GM12878 (cell line): ENCODE data around the gene BTBD19. TPM values are rescaled to one million over a fixed set of nuclear protein-coding genes. Genes with fewer than 3 reads are reported as not detected.

Source experiments
- ATAC-seq: fragments of 200-7000 bp; cut with Tn5 transposase; 3 replicates; pipeline ENCODE4 v1.9.1; 2020; ENCODE audit warnings: mild to moderate bottlenecking, moderate library complexity
- Bru-seq: library from RNA; stranded (reverse); fragments of 400-500 nt; gene quantifications from one replicate; lab custom pipeline; 2021; lab: Mats Ljungman, UMichigan
- BruChase-seq, 2 experiments: library from RNA; stranded (reverse); fragments of 400-500 nt; gene quantifications; one replicate each; lab custom pipeline; 2021; lab: Mats Ljungman, UMichigan
- BruUV-seq: library from RNA; stranded (reverse); fragments of 400-500 nt; replicated peaks from 2 replicates; lab custom pipeline; 2021; lab: Mats Ljungman, UMichigan
- CTCF ChIA-PET: fragments of 300-600 bp; sonication (Branson Sonifier 250); formaldehyde crosslinking; extraction: SDS; loops from one replicate; lab custom pipeline; 2021; ENCODE audit warnings: inconsistent platforms; lab: Yijun Ruan, JAX
- POLR2A ChIA-PET: fragments of 350-600 bp; formaldehyde crosslinking; extraction: SDS; loops from one replicate; lab custom pipeline; 2021; ENCODE audit warnings: inconsistent platforms; lab: Charles Lee
- RAD21 ChIA-PET: fragments of 300-600 bp; sonication (Branson Sonifier 250); formaldehyde crosslinking; loops from one replicate; lab custom pipeline; 2023; ENCODE audit warnings: antibody characterized with exemption; ENCODE audit not compliant: unreplicated experiment; lab: Charles Lee
- SMC1A ChIA-PET: fragments of 300-600 bp; sonication (Branson Sonifier 250); formaldehyde crosslinking; loops from one replicate; lab custom pipeline; 2023; ENCODE audit not compliant: unreplicated experiment, uncharacterized antibody; lab: Charles Lee
- DNase-seq: peaks from one replicate; pipeline ENCODE4 v3.0.0-alpha.2; 2011; ENCODE audit warnings: low read depth, low spot score
- FAIRE-seq: peaks from 3 replicates; lab custom pipeline; 2011; peaks lifted over from hg19 to GRCh38; lab: Jason Lieb, UNC
- H2AFZ ChIP-seq: 2 replicates; pipeline ENCODE4 v1.6.0; 2011; ENCODE audit warnings: low read depth, low read length, control low read depth; ENCODE audit not compliant: control insufficient read depth
- H3K27ac ChIP-seq: 2 replicates; pipeline ENCODE4 v1.5.1; 2011; ENCODE audit warnings: control low read depth; ENCODE audit not compliant: control insufficient read depth, insufficient read depth
- H3K27me3 ChIP-seq, 2 experiments: replicated peaks in 1 of 2; 2 replicates each; pipeline versions ENCODE4 v1.6.0 to v1.6.1; 2011; ENCODE audit warnings: low read length in 1 of 2; ENCODE audit not compliant: control insufficient read depth in 2 of 2, insufficient read depth in 2 of 2
- H3K36me3 ChIP-seq, 2 experiments: 2 replicates each; pipeline ENCODE4 v1.5.1; 2011; ENCODE audit warnings: low read length in 1 of 2; ENCODE audit not compliant: control insufficient read depth in 2 of 2, insufficient read depth in 2 of 2
- H3K4me1 ChIP-seq: 2 replicates; pipeline ENCODE4 v1.6.1; 2011; ENCODE audit warnings: mild to moderate bottlenecking, low read length, moderate library complexity, mixed read lengths; ENCODE audit not compliant: control insufficient read depth, insufficient read depth
- H3K4me2 ChIP-seq: 2 replicates; pipeline ENCODE4 v1.6.0; 2011; ENCODE audit warnings: control low read depth; ENCODE audit not compliant: control insufficient read depth, insufficient read depth
- H3K4me3 ChIP-seq: fragments of 200-600 bp; sonication (generic); 2 replicates; pipeline ENCODE4 v1.5.1; 2016
- H3K79me2 ChIP-seq: 2 replicates; pipeline ENCODE4 v1.6.0; 2011; ENCODE audit warnings: low read length; ENCODE audit not compliant: control insufficient read depth, insufficient read depth
- H3K9ac ChIP-seq: 2 replicates; pipeline ENCODE4 v1.8.0; 2011; ENCODE audit warnings: low read length, control low read depth, mixed read lengths; ENCODE audit not compliant: control insufficient read depth, insufficient read depth
- H3K9me3 ChIP-seq: replicated peaks from 3 replicates; pipeline ENCODE4 v1.5.1; 2011; ENCODE audit warnings: mild to moderate bottlenecking, low read length; ENCODE audit not compliant: control insufficient read depth, insufficient read depth
- H4K20me1 ChIP-seq: 2 replicates; pipeline ENCODE4 v1.6.0; 2011; ENCODE audit not compliant: control insufficient read depth, insufficient read depth
- ATF7 ChIP-seq: fragments of 450-650 bp; IDR thresholded peaks from 2 replicates; pipeline ENCODE4 v1.6.1; 2016; ENCODE audit warnings: low read depth, mild to moderate bottlenecking
- E2F8 ChIP-seq: fragments of 450-650 bp; IDR thresholded peaks from 2 replicates; pipeline ENCODE4 v1.6.1; 2018; ENCODE audit warnings: mild to moderate bottlenecking, low read depth, moderate library complexity; ENCODE audit not compliant: partially characterized antibody
- ETV6 ChIP-seq, 2 experiments: fragments of 450-650 bp in 1 of 2; IDR thresholded peaks in 1 of 2; conservative IDR thresholded peaks in 1 of 2; 2 replicates each; pipeline ENCODE4 v1.6.1; 2014; ENCODE audit warnings: antibody characterized with exemption in 1 of 2, borderline replicate concordance in 1 of 2, low read depth in 1 of 2, mild to moderate bottlenecking in 1 of 2, moderate library complexity in 1 of 2
- HDAC2 ChIP-seq: fragments of 200-600 bp; sonication (generic); IDR thresholded peaks from 2 replicates; pipeline ENCODE4 v1.6.1; 2017
- IKZF1 ChIP-seq: fragments of 450-650 bp; conservative IDR thresholded peaks from 2 replicates; pipeline ENCODE4 v1.6.1; 2017; ENCODE audit warnings: antibody characterized with exemption, mild to moderate bottlenecking
- MTA2 ChIP-seq: fragments of 450-650 bp; IDR thresholded peaks from 2 replicates; pipeline ENCODE4 v1.6.1; 2016; ENCODE audit warnings: low read depth, mild to moderate bottlenecking, moderate library complexity
- NFYA ChIP-seq: IDR thresholded peaks from 2 replicates; pipeline ENCODE4 v1.6.1; 2011; ENCODE audit warnings: low read depth, mild to moderate bottlenecking, low read length, improper control_type of control experiment, borderline replicate concordance
- NR2C1 ChIP-seq: fragments of 450-650 bp; IDR thresholded peaks from 2 replicates; pipeline ENCODE4 v1.6.1; 2017; ENCODE audit warnings: antibody characterized with exemption, mild to moderate bottlenecking, moderate library complexity
- POU2F2 ChIP-seq: IDR thresholded peaks from 3 replicates; pipeline ENCODE4 v1.6.1; 2011; ENCODE audit warnings: low read depth, mild to moderate bottlenecking, low read length, borderline replicate concordance
- RELA ChIP-seq: fragments of 450-650 bp; IDR thresholded peaks from 2 replicates; pipeline ENCODE4 v1.8.0; 2014; ENCODE audit warnings: borderline replicate concordance; ENCODE audit not compliant: partially characterized antibody
- TCF12 ChIP-seq: IDR thresholded peaks from 2 replicates; pipeline ENCODE4 v1.6.1; 2011; ENCODE audit warnings: low read depth, mild to moderate bottlenecking, low read length
- ZNF207 ChIP-seq: fragments of 450-650 bp; IDR thresholded peaks from 2 replicates; pipeline ENCODE4 v1.6.1; 2014; ENCODE audit warnings: antibody characterized with exemption, mild to moderate bottlenecking, borderline replicate concordance
- WGBS: methylation state at CpG from one replicate; pipeline ENCODE4 v1.1.6; 2016; ENCODE audit warnings: low lambda C conversion rate; ENCODE audit not compliant: insufficient replicate concordance, insufficient coverage; ENCODE audit errors: missing lambda C conversion rate; 5-methylcytosine and 5-hydroxymethylcytosine counted together
- in situ Hi-C: fragments of 300-500 bp; cut with MboI; formaldehyde crosslinking; loops from 9 replicates; pipeline ENCODE4 v1.14.3; 2018; ENCODE audit warnings: mixed read lengths
- intact Hi-C: fragments of 100-400 bp; cut with micrococcal nuclease; formaldehyde crosslinking; loops from one replicate; pipeline ENCODE4 v1.14.2; 2022; ENCODE audit not compliant: unreplicated experiment
- long read RNA-seq, 2 experiments: library from polyadenylated mRNA; unstranded; transcript quantifications; one replicate each; pipeline ENCODE4 v2.0.0, GENCODE V29; 2019 to 2020
- polyA minus RNA-seq, 3 experiments: library from RNA; depleted of rRNA, polyadenylated mRNA; stranded (reverse); fragments of >200 nt; gene quantifications; 2 replicates each; pipeline ENCODE4 v1.2.3, GENCODE V29; 2011
- polyA plus RNA-seq, 11 experiments: library from polyadenylated mRNA; depleted of rRNA in 4 of 11; unstranded in 6 of 11; stranded (reverse) in 5 of 11; fragments of >200 nt; fragmentation: Nextera tagmentation in 4 of 11; fragmentation: Illumina TruSeq in 1 of 11; extraction: Ambion mirVana in 4 of 11; extraction: Trizol in 1 of 11; gene quantifications; 1 replicate in 1 of 11; 2 replicates in 10 of 11; pipeline versions ENCODE4 v1.2.1 to v1.2.3, GENCODE V29; 2011 to 2016; ENCODE audit warnings: inconsistent platforms in 2 of 11, missing spikeins in 2 of 11, low read depth in 1 of 11
- total RNA-seq, 4 experiments: library from RNA; depleted of rRNA in 3 of 4; stranded (reverse); fragments of >200 nt in 3 of 4; fragmentation: Illumina TruSeq in 1 of 4; extraction: Trizol in 1 of 4; gene quantifications; 2 replicates each; pipeline versions ENCODE4 v1.2.1 to v1.2.3, GENCODE V29; 2013 to 2021

BTBD19 gene
- total RNA-seq (2013; cell fraction: nucleolus; rRNA removed): 3.8 and 5.1 TPM in 2 replicates
- 0.44 and 1.1 TPM in 2 replicates for total RNA-seq (2014; rRNA removed)
- total RNA-seq (2014; rRNA removed; fragmentation: Illumina TruSeq; extraction: Trizol): 0.18 and 0.45 TPM in 2 replicates
- 1.6 and 2.7 TPM in 2 replicates for total RNA-seq (2021)
- 0.41 TPM for polyA plus RNA-seq (2011; ENCODE audit: low read depth)
- 0.30 and 0.67 TPM in 2 replicates for polyA plus RNA-seq (2011; rRNA removed)
- polyA plus RNA-seq (2011; cell fraction: cytosol; rRNA removed): 0.89 and 1.0 TPM in 2 replicates
- polyA plus RNA-seq (2011; cell fraction: nucleus; rRNA removed): 3.0 and 3.1 TPM in 2 replicates
- 0.63 and 1.0 TPM in 2 replicates for polyA plus RNA-seq (2012)
- 0.29 and 0.37 TPM in 2 replicates for polyA plus RNA-seq (2014; fragmentation: Illumina TruSeq; extraction: Trizol)
- polyA plus RNA-seq (2014; fragmentation: Nextera tagmentation; extraction: Ambion mirVana): under 1 TPM; 0.13 to 0.40 TPM
- polyA plus RNA-seq (2014; rRNA removed): 1.0 and 3.0 TPM in 2 replicates
- polyA plus RNA-seq (2016; fragmentation: Nextera tagmentation; extraction: Ambion mirVana): under 1 TPM; 0.18 to 0.23 TPM
- 0.80 and 1.2 TPM in 2 replicates for polyA minus RNA-seq (2011; rRNA and poly(A)+ RNA removed)
- polyA minus RNA-seq (2011; cell fraction: cytosol; rRNA and poly(A)+ RNA removed): 1.1 TPM in 1 of 2 replicates, not detected in the other
- polyA minus RNA-seq (2011; cell fraction: nucleus; rRNA and poly(A)+ RNA removed): 1.6 and 3.2 TPM in 2 replicates
- Bru-seq, nascent RNA: percentile 50 among the genes with signal in this experiment
- BruChase-seq, experiment 1, labeled RNA remaining after a 6-hour chase: percentile 47 among the genes with signal in this experiment
- percentile 51 among the genes with signal in this experiment for BruChase-seq, experiment 2, labeled RNA remaining after a 2-hour chase
- long read RNA-seq, experiment 1: 0 reads
- long read RNA-seq, experiment 2: 0 reads

- in situ Hi-C loops: loop anchor here (5.0 kb wide), 1 partner anchor 76 kb away; the partner anchor contains the start of gene RNU5D-1
- whole genome bisulfite sequencing: 51% methylated on average over 23 of the region's 23 CpGs
- POLR2A ChIA-PET: interaction anchor here (0.6 to 5.1 kb wide), 19 partner anchors 8 to 660 kb away, joined by 3 to 59 read pairs (median 5); partner anchors contain the start of genes ARMH1, HECTD3, KIF2C and PLK3
- FAIRE-seq (no peak), ATAC-seq (peak; percentile 51), DNase-seq (no peak)
- Histone ChIP-seq H3K27ac (peak within 1 kb of the TSS; percentile 95), H3K9ac (peak within 1 kb of the TSS; percentile 75), H3K79me2 (no peaks in the 10 kb centered on the region; the same call in 1 of the 2 replicates), H3K4me1 (peaks cover 48% of the 10 kb centered on the region), H3K27me3 (no peaks in the 10 kb centered on the region), H4K20me1 (no peaks in the 10 kb centered on the region), H3K4me3 (no peak within 1 kb of the TSS), H3K36me3 (peaks cover 3 to 7% of the 10 kb centered on the region in 2 experiments; a peak in 3 of 4 replicates), H2AFZ (peak within 1 kb of the TSS; percentile 70), H3K4me2 (peak within 1 kb of the TSS; percentile 71), H3K9me3 (no peaks in the 10 kb centered on the region)
- BruUV-seq: no TSS peak
- SMC1A ChIA-PET: interaction anchor here (0.8 to 4.6 kb wide), 13 partner anchors 8 to 204 kb away, joined by 3 to 52 read pairs (median 4); partner anchors contain the start of genes HECTD3, PLK3, RNU5D-1 and RPS8
- CTCF ChIA-PET: interaction anchor here (0.8 to 4.1 kb wide), 11 partner anchors 9 to 206 kb away, joined by 3 to 47 read pairs (median 4); partner anchors contain the start of genes BEST4, PLK3 and RNU5D-1
- RAD21 ChIA-PET: interaction anchor here (0.5 to 3.5 kb wide), 10 partner anchors 8 to 695 kb away, joined by 3 to 41 read pairs (median 11); partner anchors contain the start of genes HECTD3, PLK3, RNU5D-1 and UROD
- intact Hi-C loops: no loop called here
- 0 out of 4 replicates have a peak, but pooled peaks of 1 of the 2 experiments have one; percentile 5 for TF ChIP-seq ETV6 (conservative IDR thresholded peaks at IDR 0.05 in 1 of 2, IDR thresholded peaks at IDR 0.05 in 1 of 2; ENCODE audit: borderline replicate concordance in 1 of 2, low read depth in 1 of 2)
- peak; percentile 68 for TF ChIP-seq RELA
- TF ChIP-seq HDAC2: no peak
- TF ChIP-seq TCF12: no peak
- TF ChIP-seq NR2C1: peak; percentile 72
- TF ChIP-seq ATF7: no peak; the same call in 1 of the 2 replicates
- TF ChIP-seq POU2F2: no peak
- TF ChIP-seq MTA2: 0 out of 2 replicates have a peak, but pooled peaks have one; percentile 13
- no peak for TF ChIP-seq ZNF207
- TF ChIP-seq E2F8: no peak
- peak; percentile 84 for TF ChIP-seq IKZF1
- TF ChIP-seq NFYA: no peak
Observed at GRCh38 chr1:44808063-44808937, at the start of gene BTBD19. Gene BTBD19 (plus strand): TSS chr1:44808523. CDS start chr1:44808821, 298 bp downstream.
